DMS53 treated with DMSO at 0.1 percent for 48 hours (cell line): Measurements from ENCODE around the gene TBR1.

ENCODE experiments used
- DNase-seq: peaks from one replicate; lab custom pipeline; 2025; ENCODE audit not compliant: unreplicated experiment; lab: John Stamatoyannopoulos, UW

Gene TBR1

GRCh38 chr2:161414042-161415033, 1.8 kb upstream of the TBR1 start:
- peak; percentile 58 for DNase-seq

GRCh38 chr2:161415034-161415986, 787 bp upstream of the TBR1 start:
- DNase-seq = peak; percentile 62

GRCh38 chr2:161416708-161417437, 776 bp downstream of the TBR1 start:
- peak; percentile 50 for DNase-seq

- peak; percentile 20 for DNase-seq
Observed at GRCh38 chr2:161417438-161418274, 1.6 kb downstream of the TBR1 start.

- peak; percentile 51 for DNase-seq
Observed at GRCh38 chr2:161418275-161418714, 2.2 kb downstream of the TBR1 start.

GRCh38 chr2:161418715-161419637, 2.9 kb downstream of the TBR1 start:
- DNase-seq = peak; percentile 55

- DNase-seq = no peak
Observed at GRCh38 chr2:161419638-161420190, 3.6 kb downstream of the TBR1 start.

- DNase-seq = no peak
Observed at GRCh38 chr2:161420406-161421074, 4.4 kb downstream of the TBR1 start.

GRCh38 chr2:161421686-161422085, 5.6 kb downstream of the TBR1 start:
- no peak for DNase-seq

- no peak for DNase-seq
Observed at GRCh38 chr2:161422816-161423403, 6.8 kb downstream of the TBR1 start.

- no peak for DNase-seq
Observed at GRCh38 chr2:161423421-161424393, 7.6 kb downstream of the TBR1 start.

- no peak for DNase-seq
Observed at GRCh38 chr2:161424394-161424769, 8.3 kb downstream of the TBR1 start.

GRCh38 chr2:161424891-161425727, 9.0 kb downstream of the TBR1 start:
- DNase-seq = no peak

GRCh38 chr2:161425728-161426454, 9.8 kb downstream of the TBR1 start:
- no peak for DNase-seq

- DNase-seq = no peak
Observed at GRCh38 chr2:161426455-161426921, 10.4 kb downstream of the TBR1 start.
